Uterus (tissue), 4 donors: ENCODE measurements around the gene ARSB. TPM values are rescaled to one million over a fixed set of nuclear protein-coding genes. Genes with fewer than 3 reads are reported as not detected.

Experiments used
- DNase-seq, 2 donors: peaks; one replicate each; pipeline ENCODE4 v3.0.0-alpha.2; 2019 to 2020
- H3K27ac ChIP-seq, 2 donors: fragments of 200-600 bp; sonication (generic); 1 replicate in 1 of 2; 2 replicates in 1 of 2; pipeline ENCODE4 v1.5.1; 2016 to 2018
- H3K27me3 ChIP-seq, 2 donors: fragments of 200-600 bp; sonication (generic); one replicate each; pipeline ENCODE4 v1.5.1; 2018 to 2019; ENCODE audit warnings: control low read depth in 1 of 2
- H3K36me3 ChIP-seq, 2 donors: fragments of 200-600 bp; sonication (generic); one replicate each; pipeline ENCODE4 v1.5.1; 2019; ENCODE audit warnings: control low read depth in 1 of 2
- H3K4me1 ChIP-seq, 2 donors: fragments of 200-600 bp; sonication (generic); one replicate each; pipeline ENCODE4 v1.5.1; 2018 to 2019; ENCODE audit warnings: control low read depth in 1 of 2
- H3K4me3 ChIP-seq, 2 donors: fragments of 200-600 bp; sonication (generic); 1 replicate in 1 of 2; 2 replicates in 1 of 2; pipeline ENCODE4 v1.5.1; 2018 to 2019; ENCODE audit warnings: mild to moderate bottlenecking in 1 of 2
- H3K9me3 ChIP-seq, 2 donors: fragments of 200-600 bp; sonication (generic); one replicate each; pipeline ENCODE4 v1.5.1; 2019; ENCODE audit warnings: control low read depth in 1 of 2
- POLR2A ChIP-seq, 2 donors: fragments of 450-650 bp; IDR thresholded peaks; one replicate each; pipeline ENCODE4 v1.6.1; 2016; ENCODE audit warnings: antibody characterized with exemption in 2 of 2, mild to moderate bottlenecking in 1 of 2, moderate library complexity in 1 of 2
- intact Hi-C: fragments of 100-400 bp; cut with DNase I; formaldehyde crosslinking; loops from one replicate; pipeline ENCODE4 v1.15.1; 2023; ENCODE audit warnings: low total_unique reads
- total RNA-seq, 4 donors: library from RNA; depleted of rRNA in 3 of 4; stranded (reverse); fragments of >200 nt in 3 of 4; gene quantifications; one replicate each; pipeline versions ENCODE4 v1.1.0 to v1.2.4, GENCODE V29; 2014 to 2023
- TF ChIP-seq, protein P1 (sequence below), 4 experiments: fragments of 200-600 bp in 2 of 4; fragments of 450-650 bp in 2 of 4; sonication (generic) in 2 of 4; IDR thresholded peaks; one replicate each; pipeline ENCODE4 v1.5.1; 2016 to 2019; ENCODE audit warnings: antibody characterized with exemption in 4 of 4, mild to moderate bottlenecking in 2 of 4, moderate library complexity in 1 of 4
- donor health status: DM: yes; HTN: yes; CAD: no.

The ARSB gene
- total RNA-seq, 4 donors from 2014 or later = 10.0 to 22.7 (median 15.1) TPM

DNA sequence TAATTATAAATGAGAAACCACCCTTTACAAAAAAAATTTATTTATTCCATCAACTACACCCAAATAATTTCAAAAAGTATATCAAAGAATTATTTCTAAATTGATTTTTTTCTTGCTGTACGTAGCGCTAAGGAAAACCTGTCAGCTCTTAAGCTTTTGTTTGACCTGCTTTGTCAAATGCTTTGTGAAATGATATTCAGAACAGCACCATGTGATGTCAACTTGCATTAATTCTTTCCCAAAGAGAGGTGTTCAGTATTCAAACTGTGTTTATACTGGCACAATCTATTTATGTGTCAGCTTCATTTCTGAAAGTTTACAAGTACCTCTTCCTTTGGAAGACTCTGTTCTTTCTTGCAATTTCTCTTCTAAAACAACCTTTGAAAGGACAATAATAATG, 12.0 kb upstream of the ARSB start:
- H3K27me3 ChIP-seq = no peaks in the 10 kb centered on the region
- no peaks in the 10 kb centered on the region for H3K4me1 ChIP-seq
- intact Hi-C loops = no loop called here
- DNase-seq = no peak
- H3K9me3 ChIP-seq = no peaks in the 10 kb centered on the region
- H3K27ac ChIP-seq = no peak overlapping the region
- H3K36me3 ChIP-seq = no peaks in the 10 kb centered on the region
- no peak overlapping the region for H3K4me3 ChIP-seq
- TF ChIP-seq, protein P1, sequence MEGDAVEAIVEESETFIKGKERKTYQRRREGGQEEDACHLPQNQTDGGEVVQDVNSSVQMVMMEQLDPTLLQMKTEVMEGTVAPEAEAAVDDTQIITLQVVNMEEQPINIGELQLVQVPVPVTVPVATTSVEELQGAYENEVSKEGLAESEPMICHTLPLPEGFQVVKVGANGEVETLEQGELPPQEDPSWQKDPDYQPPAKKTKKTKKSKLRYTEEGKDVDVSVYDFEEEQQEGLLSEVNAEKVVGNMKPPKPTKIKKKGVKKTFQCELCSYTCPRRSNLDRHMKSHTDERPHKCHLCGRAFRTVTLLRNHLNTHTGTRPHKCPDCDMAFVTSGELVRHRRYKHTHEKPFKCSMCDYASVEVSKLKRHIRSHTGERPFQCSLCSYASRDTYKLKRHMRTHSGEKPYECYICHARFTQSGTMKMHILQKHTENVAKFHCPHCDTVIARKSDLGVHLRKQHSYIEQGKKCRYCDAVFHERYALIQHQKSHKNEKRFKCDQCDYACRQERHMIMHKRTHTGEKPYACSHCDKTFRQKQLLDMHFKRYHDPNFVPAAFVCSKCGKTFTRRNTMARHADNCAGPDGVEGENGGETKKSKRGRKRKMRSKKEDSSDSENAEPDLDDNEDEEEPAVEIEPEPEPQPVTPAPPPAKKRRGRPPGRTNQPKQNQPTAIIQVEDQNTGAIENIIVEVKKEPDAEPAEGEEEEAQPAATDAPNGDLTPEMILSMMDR (IDR thresholded peaks at IDR 0.05) = no peak
- TF ChIP-seq POLR2A (IDR thresholded peaks at IDR 0.05) = no peak

DNA sequence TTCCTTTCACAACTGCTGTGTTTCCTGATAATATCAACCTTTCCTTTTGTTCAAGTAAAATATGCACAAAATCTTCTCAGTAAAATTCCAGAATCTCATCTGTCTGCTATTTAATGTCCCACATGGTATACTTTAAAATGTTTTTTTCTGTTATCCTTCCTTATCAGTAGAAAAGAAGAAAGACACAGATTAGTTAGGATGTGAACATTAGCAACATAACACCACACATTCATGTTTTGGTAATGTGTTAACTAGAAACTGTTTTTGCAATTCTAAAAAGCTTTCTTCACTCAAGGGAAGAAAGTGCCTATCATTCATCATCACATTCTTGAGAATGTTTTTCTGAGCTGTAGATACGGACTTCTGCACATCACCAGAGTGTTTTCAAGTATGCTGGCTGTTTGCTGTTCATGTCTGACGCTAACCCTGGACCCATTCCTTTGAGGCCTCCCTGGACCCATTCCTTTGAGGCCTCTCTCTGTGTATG, 10.5 kb upstream of the ARSB start:
- Histone ChIP-seq H3K27ac (no peak overlapping the region), H3K9me3 (no peaks in the 10 kb centered on the region), H3K4me3 (no peak overlapping the region), H3K4me1 (no peaks in the 10 kb centered on the region), H3K36me3 (no peaks in the 10 kb centered on the region), H3K27me3 (no peaks in the 10 kb centered on the region)
- TF ChIP-seq POLR2A (IDR thresholded peaks at IDR 0.05) = no peak
- TF ChIP-seq, protein P1 (IDR thresholded peaks at IDR 0.05) = no peak
- no peak for DNase-seq
- intact Hi-C loops = no loop called here

DNA sequence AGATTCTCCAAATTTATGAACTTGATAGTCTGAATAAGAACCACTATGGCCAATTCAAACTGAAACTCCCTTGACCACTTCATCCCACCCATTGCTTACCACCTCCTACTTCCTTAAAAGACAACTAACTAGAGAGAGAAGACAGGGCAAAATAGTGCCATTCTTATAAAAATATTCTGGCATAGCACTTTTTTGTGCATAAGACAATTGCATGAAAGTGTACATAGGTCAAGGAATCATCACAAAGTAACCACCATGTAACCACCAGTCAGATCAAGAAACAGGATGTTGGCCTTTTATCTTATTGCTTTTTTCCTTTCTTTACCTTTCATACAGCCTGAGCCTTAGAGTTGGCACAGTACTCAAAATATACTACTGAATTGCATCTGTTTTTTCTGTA, 8.1 kb upstream of the ARSB start:
- DNase-seq = no peak
- TF ChIP-seq POLR2A (IDR thresholded peaks at IDR 0.05) = no peak
- TF ChIP-seq, protein P1 (IDR thresholded peaks at IDR 0.05) = no peak
- H3K27ac ChIP-seq = no peak overlapping the region
- no peaks in the 10 kb centered on the region for H3K27me3 ChIP-seq
- H3K4me3 ChIP-seq = no peak overlapping the region
- H3K9me3 ChIP-seq = no peaks in the 10 kb centered on the region
- no peaks in the 10 kb centered on the region for H3K4me1 ChIP-seq
- no peaks in the 10 kb centered on the region for H3K36me3 ChIP-seq
- intact Hi-C loops = no loop called here

- TF ChIP-seq POLR2A (IDR thresholded peaks at IDR 0.05) = no peak
- TF ChIP-seq, protein P1 (IDR thresholded peaks at IDR 0.05) = no peak
- no peak overlapping the region for H3K4me3 ChIP-seq
- no peak for DNase-seq
- H3K4me1 ChIP-seq = no peaks in the 10 kb centered on the region
- intact Hi-C loops = no loop called here
- no peaks in the 10 kb centered on the region for H3K36me3 ChIP-seq
- H3K27me3 ChIP-seq = no peaks in the 10 kb centered on the region
- no peaks in the 10 kb centered on the region for H3K9me3 ChIP-seq
- no peak overlapping the region for H3K27ac ChIP-seq
Observed at GRCh38 chr5:78992146-78992545, 7.0 kb upstream of the ARSB start.

GRCh38 chr5:78989080-78989479, 4.0 kb upstream of the ARSB start:
- Histone ChIP-seq H3K27me3 (no peaks in the 10 kb centered on the region), H3K4me3 (no peak overlapping the region), H3K4me1 (peaks cover 0 to 5% of the 10 kb centered on the region in 2 donors), H3K36me3 (no peaks in the 10 kb centered on the region), H3K9me3 (no peaks in the 10 kb centered on the region), H3K27ac (no peak overlapping the region)
- intact Hi-C loops = no loop called here
- no peak for TF ChIP-seq POLR2A (IDR thresholded peaks at IDR 0.05)
- TF ChIP-seq, protein P1 (IDR thresholded peaks at IDR 0.05) = no peak
- DNase-seq = no peak
